ENCODE data around the gene ARHGAP32.
"Not testable (repeated sequence)": the region's sequence is repeated elsewhere in the genome, so short reads cannot be mapped to it uniquely, and the experiment has no call there.

The ARHGAP32 gene

GRCh38 chr11:128919635-128920034 is 272.5 kb downstream of the ARHGAP32 start:
- not testable (repeated sequence) for H3K36me3 ChIP-seq (ENCODE audit: control insufficient read depth, insufficient read depth, low read length, severe bottlenecking); H3K9me3 ChIP-seq (ENCODE audit: control insufficient read depth, low read length); H3K4me3 ChIP-seq (ENCODE audit: low read length); H3K4me1 ChIP-seq (ENCODE audit: control insufficient read depth, insufficient read depth, low read length); DNase-seq (ENCODE audit: low read depth); H3K9ac ChIP-seq (ENCODE audit: low read length)
- H3K27me3 ChIP-seq (replicated peaks; ENCODE audit: control insufficient read depth, insufficient read depth, low read length) = peaks cover 59% of the 10 kb centered on the region

GRCh38 chr11:128919216-128919615 is 272.9 kb downstream of the ARHGAP32 start:
- Histone ChIP-seq H3K9ac (ENCODE audit: low read length) (no peak overlapping the region), H3K27me3 (replicated peaks; ENCODE audit: control insufficient read depth, insufficient read depth, low read length) (peaks cover 60% of the 10 kb centered on the region), H3K4me1 (ENCODE audit: control insufficient read depth, insufficient read depth, low read length) (no peaks in the 10 kb centered on the region), H3K4me3 (ENCODE audit: low read length) (no peak overlapping the region), H3K36me3 (ENCODE audit: control insufficient read depth, insufficient read depth, low read length, severe bottlenecking) (no peaks in the 10 kb centered on the region), H3K9me3 (ENCODE audit: control insufficient read depth, low read length) (peaks cover 5% of the 10 kb centered on the region)
- no peak for DNase-seq (ENCODE audit: low read depth)

- Histone ChIP-seq H3K36me3 (ENCODE audit: control insufficient read depth, insufficient read depth, low read length, severe bottlenecking) (no peaks in the 10 kb centered on the region), H3K9ac (ENCODE audit: low read length) (no peak overlapping the region), H3K9me3 (ENCODE audit: control insufficient read depth, low read length) (peaks cover 5% of the 10 kb centered on the region), H3K4me3 (ENCODE audit: low read length) (no peak overlapping the region), H3K27me3 (replicated peaks; ENCODE audit: control insufficient read depth, insufficient read depth, low read length) (peaks cover 63% of the 10 kb centered on the region), H3K4me1 (ENCODE audit: control insufficient read depth, insufficient read depth, low read length) (no peaks in the 10 kb centered on the region)
- DNase-seq (ENCODE audit: low read depth) = no peak
Observed at GRCh38 chr11:128917144-128917724, 274.9 kb downstream of the ARHGAP32 start.

GRCh38 chr11:128916681-128917080 is 275.4 kb downstream of the ARHGAP32 start:
- Histone ChIP-seq H3K36me3 (ENCODE audit: control insufficient read depth, insufficient read depth, low read length, severe bottlenecking) (no peaks in the 10 kb centered on the region), H3K4me3 (ENCODE audit: low read length) (no peak overlapping the region), H3K4me1 (ENCODE audit: control insufficient read depth, insufficient read depth, low read length) (no peaks in the 10 kb centered on the region), H3K27me3 (replicated peaks; ENCODE audit: control insufficient read depth, insufficient read depth, low read length) (peaks cover 63% of the 10 kb centered on the region), H3K9ac (ENCODE audit: low read length) (no peak overlapping the region), H3K9me3 (ENCODE audit: control insufficient read depth, low read length) (peaks cover 5% of the 10 kb centered on the region)
- DNase-seq (ENCODE audit: low read depth) = no peak

- Histone ChIP-seq H3K27me3 (replicated peaks; ENCODE audit: control insufficient read depth, insufficient read depth, low read length) (peaks cover 59% of the 10 kb centered on the region), H3K4me3 (ENCODE audit: low read length) (no peak overlapping the region), H3K36me3 (ENCODE audit: control insufficient read depth, insufficient read depth, low read length, severe bottlenecking) (no peaks in the 10 kb centered on the region), H3K4me1 (ENCODE audit: control insufficient read depth, insufficient read depth, low read length) (no peaks in the 10 kb centered on the region), H3K9ac (ENCODE audit: low read length) (no peak overlapping the region), H3K9me3 (ENCODE audit: control insufficient read depth, low read length) (peaks cover 5% of the 10 kb centered on the region)
- DNase-seq (ENCODE audit: low read depth) = no peak
Observed at GRCh38 chr11:128916037-128916572, 276.0 kb downstream of the ARHGAP32 start.

GRCh38 chr11:128915149-128915521 is 277.0 kb downstream of the ARHGAP32 start:
- Histone ChIP-seq H3K4me3 (ENCODE audit: low read length) (no peak overlapping the region), H3K9me3 (ENCODE audit: control insufficient read depth, low read length) (peaks cover 5% of the 10 kb centered on the region), H3K27me3 (replicated peaks; ENCODE audit: control insufficient read depth, insufficient read depth, low read length) (peaks cover 49% of the 10 kb centered on the region), H3K9ac (ENCODE audit: low read length) (no peak overlapping the region), H3K4me1 (ENCODE audit: control insufficient read depth, insufficient read depth, low read length) (no peaks in the 10 kb centered on the region), H3K36me3 (ENCODE audit: control insufficient read depth, insufficient read depth, low read length, severe bottlenecking) (no peaks in the 10 kb centered on the region)
- no peak for DNase-seq (ENCODE audit: low read depth)
